Measurements from ENCODE around the gene GNPTAB.
A peak's percentile ranks its signal among the peaks of the same experiment; 100 is the strongest.
"Not testable (repeated sequence)": the region's sequence is repeated elsewhere in the genome, so short reads cannot be mapped to it uniquely, and the experiment has no call there.

The GNPTAB gene

DNA sequence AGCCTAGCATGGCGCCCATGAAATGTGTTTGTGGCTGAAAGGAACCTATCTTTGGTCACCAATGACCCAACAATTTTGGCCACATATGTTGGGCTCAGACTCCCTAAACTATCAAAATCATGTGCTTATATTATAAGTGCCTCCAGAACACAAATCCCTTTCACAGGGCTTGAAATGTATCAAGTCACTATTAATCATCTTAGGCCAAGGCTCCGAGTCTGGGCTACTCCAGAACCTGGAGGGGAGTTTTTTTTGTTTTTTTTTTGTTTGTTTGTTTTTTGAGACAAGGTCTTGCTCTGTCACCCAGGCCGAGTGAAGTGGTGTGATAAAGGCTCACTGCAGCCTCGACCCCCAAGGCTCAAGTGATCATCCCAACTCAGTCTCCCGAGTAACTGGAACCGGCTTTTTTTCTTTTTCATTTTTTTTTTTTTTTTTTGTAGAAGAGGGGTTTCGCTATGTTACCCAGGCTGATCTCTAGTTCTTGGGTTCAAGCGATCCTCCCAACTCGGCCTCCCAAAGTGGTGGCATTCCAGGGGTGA lies 45.6 kb upstream of the GNPTAB start:
- TF ChIP-seq, protein P1, sequence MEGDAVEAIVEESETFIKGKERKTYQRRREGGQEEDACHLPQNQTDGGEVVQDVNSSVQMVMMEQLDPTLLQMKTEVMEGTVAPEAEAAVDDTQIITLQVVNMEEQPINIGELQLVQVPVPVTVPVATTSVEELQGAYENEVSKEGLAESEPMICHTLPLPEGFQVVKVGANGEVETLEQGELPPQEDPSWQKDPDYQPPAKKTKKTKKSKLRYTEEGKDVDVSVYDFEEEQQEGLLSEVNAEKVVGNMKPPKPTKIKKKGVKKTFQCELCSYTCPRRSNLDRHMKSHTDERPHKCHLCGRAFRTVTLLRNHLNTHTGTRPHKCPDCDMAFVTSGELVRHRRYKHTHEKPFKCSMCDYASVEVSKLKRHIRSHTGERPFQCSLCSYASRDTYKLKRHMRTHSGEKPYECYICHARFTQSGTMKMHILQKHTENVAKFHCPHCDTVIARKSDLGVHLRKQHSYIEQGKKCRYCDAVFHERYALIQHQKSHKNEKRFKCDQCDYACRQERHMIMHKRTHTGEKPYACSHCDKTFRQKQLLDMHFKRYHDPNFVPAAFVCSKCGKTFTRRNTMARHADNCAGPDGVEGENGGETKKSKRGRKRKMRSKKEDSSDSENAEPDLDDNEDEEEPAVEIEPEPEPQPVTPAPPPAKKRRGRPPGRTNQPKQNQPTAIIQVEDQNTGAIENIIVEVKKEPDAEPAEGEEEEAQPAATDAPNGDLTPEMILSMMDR (conservative IDR thresholded peaks at IDR 0.05; ENCODE audit: low read depth, low read length), result no peak

DNA sequence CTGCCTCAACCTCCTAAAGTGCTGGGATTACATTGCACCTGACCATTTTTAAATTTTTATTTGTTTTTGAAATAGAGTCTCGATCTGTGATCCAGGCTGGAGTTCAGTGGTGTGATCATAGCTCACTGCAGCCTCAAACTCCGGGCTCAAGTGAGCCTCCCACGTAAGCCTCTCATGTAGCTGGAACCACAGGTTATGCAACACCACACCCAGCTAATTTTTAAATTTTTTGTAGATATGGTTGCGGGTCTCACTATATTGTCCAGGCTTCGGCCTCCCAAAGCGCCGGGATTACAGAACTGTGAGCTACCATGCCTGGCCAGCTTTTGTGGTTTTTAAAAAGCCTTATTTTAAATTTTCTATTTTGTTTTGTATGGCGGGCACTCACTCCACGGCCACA lies 44.4 kb upstream of the GNPTAB start:
- H3K27me3 ChIP-seq (ENCODE audit: insufficient read depth, low read depth), result no peaks in the 10 kb centered on the region
- H3K36me3 ChIP-seq (ENCODE audit: insufficient read depth), result no peaks in the 10 kb centered on the region
- H3K79me2 ChIP-seq (ENCODE audit: insufficient read depth, low read depth), result no peaks in the 10 kb centered on the region
- no peak overlapping the region for H3K4me2 ChIP-seq
- no peak overlapping the region for H3K9ac ChIP-seq
- no peaks in the 10 kb centered on the region for H4K20me1 ChIP-seq (ENCODE audit: insufficient read depth)
- H3K4me1 ChIP-seq (ENCODE audit: low read depth, poor library complexity, severe bottlenecking), result peaks cover 10% of the 10 kb centered on the region
- no peak overlapping the region for H3K4me3 ChIP-seq (IDR thresholded peaks at IDR 0.05; ENCODE audit: insufficient read depth, low read depth, low read length)
- no peak overlapping the region for H3K27ac ChIP-seq
- no peak overlapping the region for H2AFZ ChIP-seq (ENCODE audit: low read depth)
- TF ChIP-seq, protein P1 (conservative IDR thresholded peaks at IDR 0.05; ENCODE audit: low read depth, low read length), result no peak

More for the DNA sequence above, 45.6 kb upstream of the GNPTAB start:
- peak overlapping the region; percentile 45; the same call in 1 of the 2 replicates for H3K4me2 ChIP-seq
- H3K9ac ChIP-seq, result peak overlapping the region; percentile 92; the same call in 1 of the 2 replicates
- H2AFZ ChIP-seq (ENCODE audit: low read depth), result peak overlapping the region; percentile 95
- no peak overlapping the region for H3K27ac ChIP-seq
- H4K20me1 ChIP-seq (ENCODE audit: insufficient read depth), result no peaks in the 10 kb centered on the region
- peaks cover 10% of the 10 kb centered on the region for H3K4me1 ChIP-seq (ENCODE audit: low read depth, poor library complexity, severe bottlenecking)
- H3K27me3 ChIP-seq (ENCODE audit: insufficient read depth, low read depth), result no peaks in the 10 kb centered on the region
- no peaks in the 10 kb centered on the region for H3K36me3 ChIP-seq (ENCODE audit: insufficient read depth)
- H3K4me3 ChIP-seq (IDR thresholded peaks at IDR 0.05; ENCODE audit: insufficient read depth, low read depth, low read length), result no peak overlapping the region
- H3K79me2 ChIP-seq (ENCODE audit: insufficient read depth, low read depth), result no peaks in the 10 kb centered on the region

DNA sequence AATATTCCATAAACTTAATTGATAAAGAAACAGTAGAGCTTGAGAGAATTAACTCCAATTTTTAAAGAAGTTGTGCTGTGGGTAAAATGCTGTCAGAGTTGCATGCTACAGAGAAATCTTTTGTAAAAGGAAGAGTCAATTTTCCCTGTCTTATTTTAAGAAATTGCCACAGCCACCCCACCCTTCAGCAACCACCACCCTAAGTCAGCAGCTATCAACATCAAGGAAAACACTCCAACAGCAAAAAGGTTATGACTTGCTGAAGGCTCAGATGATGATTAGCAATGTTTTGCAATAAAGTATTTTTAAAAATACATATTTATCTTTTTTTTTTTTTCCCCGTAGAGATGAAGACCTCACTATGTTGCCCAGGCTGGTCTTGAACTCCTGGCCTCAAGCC lies 40.2 kb upstream of the GNPTAB start:
- no peaks in the 10 kb centered on the region for H3K4me1 ChIP-seq (ENCODE audit: low read depth, poor library complexity, severe bottlenecking)
- H3K27ac ChIP-seq, result no peak overlapping the region
- H3K9ac ChIP-seq, result no peak overlapping the region
- no peak overlapping the region for H2AFZ ChIP-seq (ENCODE audit: low read depth)
- TF ChIP-seq, protein P1 (conservative IDR thresholded peaks at IDR 0.05; ENCODE audit: low read depth, low read length), result no peak
- H4K20me1 ChIP-seq (ENCODE audit: insufficient read depth), result no peaks in the 10 kb centered on the region
- H3K4me2 ChIP-seq, result no peak overlapping the region
- H3K79me2 ChIP-seq (ENCODE audit: insufficient read depth, low read depth), result no peaks in the 10 kb centered on the region
- no peak overlapping the region for H3K4me3 ChIP-seq (IDR thresholded peaks at IDR 0.05; ENCODE audit: insufficient read depth, low read depth, low read length)
- no peaks in the 10 kb centered on the region for H3K27me3 ChIP-seq (ENCODE audit: insufficient read depth, low read depth)
- H3K36me3 ChIP-seq (ENCODE audit: insufficient read depth), result no peaks in the 10 kb centered on the region

DNA sequence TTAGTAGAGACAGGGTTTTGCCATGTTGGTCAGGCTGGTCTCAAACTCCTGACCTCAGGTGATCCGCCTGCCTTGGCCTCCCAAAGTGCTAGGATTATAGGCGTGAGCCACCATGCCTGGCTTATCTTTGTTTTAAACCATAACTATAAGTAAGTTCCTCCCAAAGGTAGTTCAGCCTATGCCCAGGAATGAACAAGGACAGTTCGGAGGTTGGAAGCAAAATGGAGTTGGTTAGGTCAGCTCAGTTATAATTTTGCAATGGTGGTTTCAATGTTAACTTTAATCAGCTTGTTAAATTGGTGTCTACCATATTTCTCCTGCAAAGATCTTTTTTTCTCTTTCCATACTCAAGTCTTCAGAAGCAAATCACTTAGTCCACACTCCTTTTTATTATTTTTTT lies 36.9 kb upstream of the GNPTAB start:
- H3K79me2 ChIP-seq (ENCODE audit: insufficient read depth, low read depth); H3K36me3 ChIP-seq (ENCODE audit: insufficient read depth); H4K20me1 ChIP-seq (ENCODE audit: insufficient read depth); H3K4me2 ChIP-seq; H3K27me3 ChIP-seq (ENCODE audit: insufficient read depth, low read depth); H2AFZ ChIP-seq (ENCODE audit: low read depth); H3K9ac ChIP-seq; H3K4me1 ChIP-seq (ENCODE audit: low read depth, poor library complexity, severe bottlenecking); H3K27ac ChIP-seq; H3K4me3 ChIP-seq (IDR thresholded peaks at IDR 0.05; ENCODE audit: insufficient read depth, low read depth, low read length): not testable (repeated sequence)

DNA sequence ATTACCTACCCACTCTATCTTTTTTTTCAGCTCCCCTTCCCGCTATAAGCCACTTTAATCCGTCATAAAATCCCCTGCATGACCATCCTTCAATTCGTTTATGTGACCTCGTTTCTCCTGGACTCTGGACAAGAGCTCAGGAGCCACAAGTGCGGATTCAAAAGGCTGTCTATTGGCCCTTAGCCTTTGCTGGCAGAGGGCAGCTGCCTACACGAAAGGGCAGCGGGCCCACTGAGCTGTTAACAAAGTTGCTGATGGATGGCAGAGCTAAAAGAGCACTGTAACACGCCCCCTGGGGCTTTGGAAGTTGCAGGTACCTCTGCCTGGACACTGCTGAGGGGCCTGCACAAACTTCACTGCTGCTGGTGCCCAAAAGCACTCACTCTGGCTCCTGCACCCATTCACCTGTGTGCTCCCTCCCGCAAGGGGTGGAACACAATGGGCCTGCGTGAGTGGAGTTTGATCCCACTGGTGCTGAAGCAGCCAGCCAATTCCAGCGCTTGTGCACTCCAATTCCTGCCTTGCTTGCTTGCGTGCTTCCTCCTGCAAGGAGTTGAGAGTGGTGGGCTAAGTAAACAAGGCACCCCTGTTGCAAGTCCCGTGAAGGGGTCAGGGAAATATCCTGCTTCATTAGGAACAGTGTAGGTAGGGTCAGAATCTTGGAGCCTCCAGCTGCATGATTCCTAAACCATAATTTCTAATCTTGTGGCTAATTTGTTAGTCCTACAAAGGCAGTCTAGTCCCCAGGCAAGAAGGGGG lies 36.0 kb upstream of the GNPTAB start:
- Histone ChIP-seq H3K4me3 (IDR thresholded peaks at IDR 0.05; ENCODE audit: insufficient read depth, low read depth, low read length) (no peak overlapping the region), H2AFZ (ENCODE audit: low read depth) (no peak overlapping the region), H3K79me2 (ENCODE audit: insufficient read depth, low read depth) (no peaks in the 10 kb centered on the region), H3K4me2 (no peak overlapping the region), H3K36me3 (ENCODE audit: insufficient read depth) (no peaks in the 10 kb centered on the region), H4K20me1 (ENCODE audit: insufficient read depth) (no peaks in the 10 kb centered on the region), H3K9ac (no peak overlapping the region), H3K27me3 (ENCODE audit: insufficient read depth, low read depth) (no peaks in the 10 kb centered on the region), H3K4me1 (ENCODE audit: low read depth, poor library complexity, severe bottlenecking) (no peaks in the 10 kb centered on the region), H3K27ac (no peak overlapping the region)
- TF ChIP-seq, protein P1 (conservative IDR thresholded peaks at IDR 0.05; ENCODE audit: low read depth, low read length), result no peak

Data from KMS-11 (cell line).